CD14-positive monocyte (primary cell): ENCODE data around the gene COL12A1. TPM values are rescaled to one million over a fixed set of nuclear protein-coding genes. Genes with fewer than 3 reads are reported as not detected.

ENCODE experiments used
- DNase-seq, 3 donors: peaks; one replicate each; pipeline ENCODE4 v3.0.0-alpha.2; 2011 to 2022
- H2AFZ ChIP-seq: 2 replicates; pipeline ENCODE4 v1.6.0; 2012; ENCODE audit warnings: mild to moderate bottlenecking, low read depth, low read length, inconsistent platforms; ENCODE audit not compliant: insufficient read depth, poor library complexity, severe bottlenecking
- H3K27ac ChIP-seq, 2 donors: 1 replicate in 1 of 2; 2 replicates in 1 of 2; pipeline ENCODE4 v1.5.1; 2012 to 2013; ENCODE audit warnings: low read length in 2 of 2, control low read depth in 1 of 2, inconsistent platforms in 1 of 2, low read depth in 1 of 2, mild to moderate bottlenecking in 1 of 2
- H3K27me3 ChIP-seq, 2 donors: one replicate each; pipeline versions ENCODE4 v1.6.0 to v1.6.1; 2011 to 2013; ENCODE audit warnings: low read length in 2 of 2; ENCODE audit not compliant: control insufficient read depth in 2 of 2, insufficient read depth in 2 of 2
- H3K36me3 ChIP-seq, 2 donors: replicated peaks in 1 of 2; 1 replicate in 1 of 2; 2 replicates in 1 of 2; pipeline versions ENCODE4 v1.5.1 to v1.6.1; 2012 to 2013; ENCODE audit warnings: low read length in 2 of 2, control low read depth in 1 of 2, inconsistent platforms in 1 of 2, mild to moderate bottlenecking in 1 of 2; ENCODE audit not compliant: insufficient read depth in 2 of 2, control insufficient read depth in 1 of 2
- H3K4me1 ChIP-seq, 2 donors: 1 replicate in 1 of 2; 2 replicates in 1 of 2; pipeline versions ENCODE4 v1.5.1 to v1.6.1; 2012 to 2013; ENCODE audit warnings: low read length in 2 of 2, control low read depth in 1 of 2, inconsistent platforms in 1 of 2, mild to moderate bottlenecking in 1 of 2, moderate library complexity in 1 of 2; ENCODE audit not compliant: insufficient read depth in 2 of 2, control insufficient read depth in 1 of 2
- H3K4me2 ChIP-seq: replicated peaks from 2 replicates; pipeline ENCODE3; 2012; ENCODE audit warnings: low read length, moderate library complexity, mild to moderate bottlenecking; ENCODE audit not compliant: poor library complexity, severe bottlenecking; ENCODE audit errors: extremely low read depth
- H3K4me3 ChIP-seq, 3 experiments: fragments of 200-600 bp in 1 of 3; sonication (generic) in 1 of 3; replicated peaks in 1 of 3; 1 replicate in 2 of 3; 2 replicates in 1 of 3; pipeline ENCODE4 v1.5.1; 2011 to 2013; ENCODE audit warnings: low read length in 3 of 3, mild to moderate bottlenecking in 3 of 3, control low read depth in 2 of 3, low read depth in 2 of 3, inconsistent platforms in 1 of 3, moderate library complexity in 1 of 3
- H3K79me2 ChIP-seq: 2 replicates; pipeline ENCODE4 v1.6.0; 2012; ENCODE audit warnings: mild to moderate bottlenecking, control low read depth, inconsistent platforms, low read length, moderate library complexity; ENCODE audit not compliant: insufficient read depth
- H3K9ac ChIP-seq: 2 replicates; pipeline ENCODE4 v1.6.0; 2017; ENCODE audit warnings: low read length, mild to moderate bottlenecking; ENCODE audit not compliant: insufficient read depth, poor library complexity, severe bottlenecking
- H3K9me3 ChIP-seq, 2 donors: replicated peaks in 1 of 2; 1 replicate in 1 of 2; 2 replicates in 1 of 2; pipeline versions ENCODE4 v1.5.1 to v1.6.1; 2012 to 2013; ENCODE audit warnings: low read length in 2 of 2, control low read depth in 1 of 2; ENCODE audit not compliant: control insufficient read depth in 1 of 2, insufficient read depth in 1 of 2
- H4K20me1 ChIP-seq: 2 replicates; pipeline ENCODE4 v1.6.0; 2012; ENCODE audit warnings: mild to moderate bottlenecking, low read length, control low read depth, moderate library complexity; ENCODE audit not compliant: insufficient read depth
- H3K27ac Mint-ChIP-seq, 7 donors: one replicate each; pipeline ENCODE4 v1.8.0; 2020; ENCODE audit warnings: mild to moderate bottlenecking in 7 of 7, mixed read lengths in 7 of 7, moderate library complexity in 6 of 7, inconsistent platforms in 2 of 7
- H3K27me3 Mint-ChIP-seq, 3 donors: one replicate each; pipeline ENCODE4 v1.8.0; 2021 to 2022; ENCODE audit warnings: low read depth in 3 of 3, mild to moderate bottlenecking in 3 of 3, mixed read lengths in 3 of 3, moderate library complexity in 3 of 3, inconsistent platforms in 1 of 3
- H3K36me3 Mint-ChIP-seq, 2 donors: one replicate each; pipeline ENCODE4 v1.8.0; 2020; ENCODE audit warnings: mixed read lengths in 2 of 2, inconsistent platforms in 1 of 2, mild to moderate bottlenecking in 1 of 2
- H3K4me1 Mint-ChIP-seq: one replicate; pipeline ENCODE4 v1.8.0; 2020; ENCODE audit warnings: mild to moderate bottlenecking, mixed read lengths
- H3K4me3 Mint-ChIP-seq, 2 donors: one replicate each; pipeline ENCODE4 v1.8.0; 2020; ENCODE audit warnings: mild to moderate bottlenecking in 2 of 2, mixed read lengths in 2 of 2, moderate library complexity in 1 of 2
- H3K9me3 Mint-ChIP-seq, 7 donors: one replicate each; pipeline ENCODE4 v1.8.0; 2020 to 2022; ENCODE audit warnings: mixed read lengths in 7 of 7, mild to moderate bottlenecking in 6 of 7, moderate library complexity in 6 of 7, inconsistent platforms in 2 of 7
- CTCF ChIP-seq: fragments of 200-600 bp; IDR thresholded peaks from one replicate; pipeline ENCODE4 v1.8.0; 2022; ENCODE audit warnings: antibody characterized with exemption, mild to moderate bottlenecking
- intact Hi-C, 2 donors: fragments of 100-400 bp; cut with micrococcal nuclease; formaldehyde crosslinking; loops; one replicate each; pipeline versions ENCODE4 v1.15.0 to v1.15.1; 2023
- polyA plus RNA-seq, 3 donors: library from polyadenylated mRNA; depleted of rRNA in 1 of 3; unstranded in 2 of 3; stranded (reverse) in 1 of 3; fragments of 300-500 nt in 2 of 3; fragments of >200 nt in 1 of 3; fragmentation: Illumina TruSeq in 2 of 3; gene quantifications; 1 replicate in 2 of 3; 2 replicates in 1 of 3; pipeline ENCODE4 v1.2.3, GENCODE V29; 2012 to 2021

COL12A1 gene
- polyA plus RNA-seq, 3 donors: not detected

GRCh38 chr6:75049308-75049707 is 156.5 kb downstream of the COL12A1 start:
- Histone ChIP-seq H3K27me3 (no peaks in the 10 kb centered on the region), H3K27ac (no peak overlapping the region), H3K9ac (no peak overlapping the region), H4K20me1 (no peaks in the 10 kb centered on the region), H3K4me3 (no peak overlapping the region), H3K36me3 (no peaks in the 10 kb centered on the region), H3K9me3 (no peaks in the 10 kb centered on the region), H3K79me2 (no peaks in the 10 kb centered on the region), H3K4me1 (no peaks in the 10 kb centered on the region), H2AFZ (no peak overlapping the region), H3K4me2 (no peak overlapping the region)
- Mint-ChIP-seq H3K36me3 (no peaks in the 10 kb centered on the region), H3K4me3 (no peak overlapping the region), H3K9me3 (peaks cover 0 to 5% (median 2%) of the 10 kb centered on the region in 7 donors), H3K27me3 (peaks cover 0 to 1% (median 0%) of the 10 kb centered on the region in 3 donors), H3K27ac (no peak overlapping the region), H3K4me1 (no peaks in the 10 kb centered on the region)
- TF ChIP-seq CTCF: no peak
- intact Hi-C loops: no loop called here
- DNase-seq: no peak

DNA sequence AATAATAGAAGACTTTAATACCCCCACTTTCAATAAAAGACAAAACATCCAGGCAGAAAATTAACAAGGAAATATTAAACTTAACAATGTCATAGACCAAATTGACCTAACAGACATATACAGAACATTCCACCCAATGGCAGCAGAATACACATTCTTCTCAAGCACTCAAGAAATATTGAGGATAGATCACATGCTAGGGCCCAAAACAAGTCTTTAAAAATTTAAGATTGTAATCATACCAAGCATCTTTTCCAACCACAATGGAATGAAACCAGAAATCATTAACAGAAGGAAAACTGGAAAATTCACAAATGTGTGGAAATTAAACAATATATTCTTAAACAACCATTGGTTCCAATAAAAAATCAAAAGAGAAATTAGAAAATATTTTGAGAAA is 161.0 kb downstream of the COL12A1 start:
- Mint-ChIP-seq H3K4me1 (no peaks in the 10 kb centered on the region), H3K9me3 (peaks cover 2 to 15% (median 6%) of the 10 kb centered on the region in 7 donors), H3K27ac (no peak overlapping the region), H3K36me3 (no peaks in the 10 kb centered on the region), H3K27me3 (peaks cover 0 to 1% (median 0%) of the 10 kb centered on the region in 3 donors), H3K4me3 (no peak overlapping the region)
- Histone ChIP-seq H3K4me1 (no peaks in the 10 kb centered on the region), H2AFZ (no peak overlapping the region), H3K9ac (no peak overlapping the region), H3K4me3 (no peak overlapping the region), H3K27me3 (no peaks in the 10 kb centered on the region), H3K9me3 (peaks cover 0 to 5% of the 10 kb centered on the region in 2 donors), H3K27ac (no peak overlapping the region), H4K20me1 (no peaks in the 10 kb centered on the region), H3K4me2 (no peak overlapping the region), H3K36me3 (no peaks in the 10 kb centered on the region), H3K79me2 (no peaks in the 10 kb centered on the region)
- TF ChIP-seq CTCF: no peak
- DNase-seq: no peak
- intact Hi-C loops: no loop called here
